GM10266 (cell line): ENCODE data around the gene PARK7.

ENCODE experiments used
- DNase-seq: peaks from one replicate; pipeline ENCODE4 v3.0.0; 2012; ENCODE audit errors: extremely low spot score
- TF ChIP-seq, protein P1 (sequence below): IDR thresholded peaks from 2 replicates; pipeline ENCODE4 v1.5.1; 2012; ENCODE audit warnings: mild to moderate bottlenecking, low read depth; ENCODE audit not compliant: control insufficient read depth, insufficient read depth; ENCODE audit errors: missing control alignments

The PARK7 gene

DNA sequence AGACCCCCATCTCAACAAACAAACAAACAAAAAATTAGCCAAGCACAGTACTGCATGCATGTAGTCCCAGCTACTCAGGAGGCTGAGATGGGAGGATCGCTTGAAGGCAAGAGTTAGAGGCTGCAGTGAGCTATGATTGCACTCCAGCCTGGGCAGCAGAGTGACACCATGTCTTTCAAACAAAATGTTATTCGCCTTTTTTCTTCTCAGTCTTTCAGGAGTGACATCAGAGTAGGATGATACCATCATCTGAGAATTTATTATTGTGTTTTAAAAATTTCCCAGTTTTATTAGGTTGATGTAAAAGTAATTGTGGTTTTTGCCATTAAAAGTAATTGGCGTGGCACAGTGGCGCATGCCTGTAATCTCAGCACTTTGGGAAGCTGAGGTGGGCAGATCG is 10.8 kb downstream of the PARK7 start:
- TF ChIP-seq, protein P1, sequence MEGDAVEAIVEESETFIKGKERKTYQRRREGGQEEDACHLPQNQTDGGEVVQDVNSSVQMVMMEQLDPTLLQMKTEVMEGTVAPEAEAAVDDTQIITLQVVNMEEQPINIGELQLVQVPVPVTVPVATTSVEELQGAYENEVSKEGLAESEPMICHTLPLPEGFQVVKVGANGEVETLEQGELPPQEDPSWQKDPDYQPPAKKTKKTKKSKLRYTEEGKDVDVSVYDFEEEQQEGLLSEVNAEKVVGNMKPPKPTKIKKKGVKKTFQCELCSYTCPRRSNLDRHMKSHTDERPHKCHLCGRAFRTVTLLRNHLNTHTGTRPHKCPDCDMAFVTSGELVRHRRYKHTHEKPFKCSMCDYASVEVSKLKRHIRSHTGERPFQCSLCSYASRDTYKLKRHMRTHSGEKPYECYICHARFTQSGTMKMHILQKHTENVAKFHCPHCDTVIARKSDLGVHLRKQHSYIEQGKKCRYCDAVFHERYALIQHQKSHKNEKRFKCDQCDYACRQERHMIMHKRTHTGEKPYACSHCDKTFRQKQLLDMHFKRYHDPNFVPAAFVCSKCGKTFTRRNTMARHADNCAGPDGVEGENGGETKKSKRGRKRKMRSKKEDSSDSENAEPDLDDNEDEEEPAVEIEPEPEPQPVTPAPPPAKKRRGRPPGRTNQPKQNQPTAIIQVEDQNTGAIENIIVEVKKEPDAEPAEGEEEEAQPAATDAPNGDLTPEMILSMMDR = no peak
- DNase-seq = no peak

DNA sequence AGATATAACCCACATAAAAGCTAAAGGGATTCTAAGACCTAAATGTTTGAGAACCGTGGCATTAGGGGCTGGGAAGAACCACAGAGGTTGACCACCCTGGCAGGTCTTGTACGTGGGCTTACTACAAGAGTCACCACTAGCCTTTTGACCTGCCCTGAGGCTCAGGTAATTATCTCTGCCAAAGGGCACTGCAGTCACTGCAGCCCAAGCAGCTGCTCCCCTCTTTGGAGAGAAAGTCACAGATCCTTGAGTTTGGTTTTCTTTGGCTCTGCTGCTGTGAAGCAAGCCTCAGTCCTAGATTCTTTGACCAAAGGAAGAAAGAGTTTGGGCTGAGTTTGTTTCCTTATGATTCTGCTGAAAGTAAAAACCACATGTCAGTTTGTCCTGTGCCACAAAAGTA is 11.6 kb downstream of the PARK7 start:
- TF ChIP-seq, protein P1 = no peak
- DNase-seq = no peak

DNA sequence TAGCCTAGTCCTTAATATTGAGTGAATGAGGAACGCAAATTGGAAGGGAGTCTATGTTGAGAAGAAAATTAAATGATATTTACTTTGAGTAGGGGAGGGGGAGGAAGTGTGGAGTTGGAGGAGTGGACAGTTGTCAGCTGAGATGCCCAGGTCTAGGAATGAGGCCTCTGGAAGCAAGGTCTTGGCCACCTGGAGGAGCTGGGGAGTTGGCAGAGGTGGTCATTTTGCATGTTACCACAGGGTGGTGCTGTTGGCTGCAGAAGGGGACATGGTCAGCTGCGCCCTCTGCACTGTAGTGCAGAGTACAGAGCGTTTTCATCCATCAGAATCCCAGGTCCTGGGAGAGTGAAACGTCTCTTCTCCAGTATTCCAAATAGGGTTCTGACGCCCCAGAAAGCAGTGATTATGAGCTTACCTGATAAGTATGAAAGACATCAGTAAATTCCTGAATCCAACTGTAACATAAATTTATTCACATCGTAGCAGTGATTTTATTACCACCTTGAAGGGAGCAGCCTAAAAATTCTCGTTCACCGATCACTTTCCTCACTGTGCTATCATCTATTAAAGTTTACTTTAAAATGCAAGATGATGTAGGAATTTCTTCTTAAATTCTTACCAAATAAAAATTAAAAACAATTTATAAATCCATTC is 13.8 kb downstream of the PARK7 start:
- TF ChIP-seq, protein P1 = peak; percentile 76
- DNase-seq = peak; percentile 40

DNA sequence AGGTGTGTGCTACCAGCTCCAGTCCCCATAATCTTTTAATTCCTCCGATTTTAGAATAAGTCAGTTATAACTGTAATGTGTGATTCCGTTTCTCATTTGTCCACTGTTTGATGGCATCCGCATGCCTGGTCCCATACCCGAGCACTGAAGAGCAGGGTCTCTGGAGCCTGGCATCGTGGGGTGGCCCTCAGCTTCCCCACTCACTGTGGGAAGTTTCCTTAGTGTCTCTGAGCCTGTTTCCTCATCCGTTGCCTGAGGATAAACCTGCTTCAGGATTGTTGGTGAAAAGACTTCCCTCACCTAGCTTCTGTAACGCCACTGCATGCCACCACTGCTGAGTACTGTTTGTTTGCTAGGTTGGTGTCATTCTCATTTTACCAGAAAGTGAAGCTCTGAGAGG is 19.5 kb downstream of the PARK7 start:
- DNase-seq = no peak
- TF ChIP-seq, protein P1 = no peak

DNA sequence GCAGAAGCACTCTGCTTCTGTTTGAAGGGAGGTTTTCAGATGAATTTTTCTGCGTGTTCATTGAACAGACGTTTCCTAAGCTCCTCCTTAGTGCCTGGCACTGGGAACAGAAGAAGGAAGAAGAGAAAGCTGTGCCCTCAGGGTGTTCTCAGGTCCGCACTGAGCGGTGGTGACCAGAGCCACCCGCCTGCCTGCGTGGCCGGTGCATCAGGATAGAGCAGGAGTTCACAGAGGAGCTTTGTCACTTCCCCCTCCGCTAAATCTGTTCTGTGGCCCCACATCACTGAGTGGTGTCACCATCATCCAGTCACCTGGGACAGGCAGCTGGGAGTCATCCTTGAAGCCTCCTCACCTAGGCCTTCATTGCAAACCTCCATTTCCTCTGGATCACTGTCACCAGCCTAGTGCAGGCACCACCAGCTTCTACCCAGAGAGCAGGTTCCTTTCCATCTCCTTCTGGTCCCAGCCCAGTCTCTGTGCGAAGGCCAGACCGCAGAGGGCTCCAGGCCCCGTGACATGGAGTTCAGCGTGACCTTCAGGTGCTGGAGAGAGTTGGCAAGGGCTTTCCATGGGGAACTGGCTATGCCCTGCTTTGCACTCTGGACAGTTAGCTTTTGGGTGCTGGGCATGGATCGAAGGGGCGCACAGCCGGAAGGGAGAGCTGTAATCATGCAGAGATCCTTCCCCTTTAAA is 21.7 kb downstream of the PARK7 start:
- DNase-seq = no peak
- TF ChIP-seq, protein P1 = no peak

DNA sequence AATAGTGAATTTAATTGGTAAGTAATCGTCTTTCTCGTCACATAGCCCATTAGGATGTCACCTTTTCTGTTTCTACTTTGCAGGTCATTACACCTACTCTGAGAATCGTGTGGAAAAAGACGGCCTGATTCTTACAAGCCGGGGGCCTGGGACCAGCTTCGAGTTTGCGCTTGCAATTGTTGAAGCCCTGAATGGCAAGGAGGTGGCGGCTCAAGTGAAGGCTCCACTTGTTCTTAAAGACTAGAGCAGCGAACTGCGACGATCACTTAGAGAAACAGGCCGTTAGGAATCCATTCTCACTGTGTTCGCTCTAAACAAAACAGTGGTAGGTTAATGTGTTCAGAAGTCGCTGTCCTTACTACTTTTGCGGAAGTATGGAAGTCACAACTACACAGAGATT is 23.3 kb downstream of the PARK7 start:
- TF ChIP-seq, protein P1 = no peak
- no peak for DNase-seq

DNA sequence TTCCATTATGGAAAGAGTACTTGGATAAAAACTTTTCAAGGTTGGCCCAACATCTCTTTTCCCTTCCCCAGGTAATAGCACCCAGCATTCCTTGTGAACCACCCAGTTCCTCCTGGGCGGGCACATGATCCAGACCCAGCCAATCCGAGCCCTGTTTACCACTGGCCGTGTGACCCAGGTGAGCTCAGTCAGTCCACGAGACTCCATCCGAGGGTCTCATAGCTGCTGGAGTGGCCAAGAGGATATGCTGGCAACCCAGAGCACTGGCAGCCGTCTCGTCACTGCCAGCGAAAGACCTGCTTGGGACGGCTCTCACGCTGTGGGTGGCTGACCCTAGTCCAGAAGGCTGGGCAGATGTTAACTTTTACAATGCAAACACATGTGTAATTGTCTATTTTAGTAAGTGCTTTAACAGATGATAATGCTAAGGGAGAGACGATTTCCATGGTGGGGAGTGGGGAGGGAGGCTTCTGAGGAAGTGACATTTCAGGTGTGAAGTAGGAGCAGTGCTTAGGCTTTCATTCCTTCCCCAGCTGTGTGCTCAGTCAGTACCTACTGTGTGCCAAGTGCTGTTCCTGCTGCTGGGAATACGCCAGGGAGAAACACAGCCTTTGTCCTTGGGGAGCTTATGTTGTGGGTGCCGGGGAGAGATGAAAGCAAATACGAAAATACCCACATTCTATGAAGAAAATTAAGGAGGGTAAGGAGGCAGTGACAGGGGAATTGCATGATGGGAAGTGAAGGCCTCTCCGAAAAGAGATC is 24.5 kb downstream of the PARK7 start:
- TF ChIP-seq, protein P1 = no peak
- no peak for DNase-seq
